ENCODE results near the gene TRAPPC1. TPM values are rescaled to one million over a fixed set of nuclear protein-coding genes. Genes with fewer than 3 reads are reported as not detected.

TRAPPC1 gene
- total and polyA plus RNA-seq, 2 of the 4 experiments (the other 2 are of a cell fraction), result 50.4 to 303 TPM

Small RNA genes lying within 50 kb of the gene (microRNA-seq; reads per million reads assigned to microRNA genes)
- not detected for gene SCARNA21 (ENCODE audit: insufficient read depth, insufficient read length)

Small RNA genes lying within 50 kb of the gene (small RNA-seq; reads per million reads assigned to genes)
- 0 to 3.8 (median 1.3) reads per million in 5 experiments for gene SCARNA21

Other genes with a start within 250 kb of the TRAPPC1 start
- 26.4 and 31.2 TPM in 2 replicates for gene TP53, start 244.5 kb downstream of the TRAPPC1 start, total RNA-seq (2012; rRNA removed)
- gene TP53, start 244.5 kb downstream of the TRAPPC1 start, polyA plus RNA-seq (2012; rRNA removed), result 41.6 and 48.5 TPM in 2 replicates
- 5.0 and 6.6 TPM in 2 replicates for gene WRAP53, start 243.5 kb downstream of the TRAPPC1 start, total RNA-seq (2012; rRNA removed)
- gene WRAP53, start 243.5 kb downstream of the TRAPPC1 start, polyA plus RNA-seq (2012; rRNA removed), result 9.4 and 9.5 TPM in 2 replicates
- gene EFNB3, start 226.7 kb downstream of the TRAPPC1 start, total RNA-seq (2012; rRNA removed), result 0.54 and 0.56 TPM in 2 replicates
- gene EFNB3, start 226.7 kb downstream of the TRAPPC1 start, polyA plus RNA-seq (2012; rRNA removed), result 2.0 TPM in 2 replicates
- gene DNAH2, start 214.2 kb downstream of the TRAPPC1 start, total RNA-seq (2012; rRNA removed), result under 0.01 TPM in 2 replicates
- gene DNAH2, start 214.2 kb downstream of the TRAPPC1 start, polyA plus RNA-seq (2012; rRNA removed), result 0.01 and 0.02 TPM in 2 replicates
- gene KDM6B, start 97.7 kb downstream of the TRAPPC1 start, total RNA-seq (2012; rRNA removed), result 0.72 and 1.1 TPM in 2 replicates
- gene KDM6B, start 97.7 kb downstream of the TRAPPC1 start, polyA plus RNA-seq (2012; rRNA removed), result 3.5 and 4.5 TPM in 2 replicates
- gene TMEM88, start 76.9 kb downstream of the TRAPPC1 start, total RNA-seq (2012; rRNA removed), result not detected in 2 replicates
- 1.9 and 2.1 TPM in 2 replicates for gene TMEM88, start 76.9 kb downstream of the TRAPPC1 start, polyA plus RNA-seq (2012; rRNA removed)
- 40.7 and 62.2 TPM in 2 replicates for gene NAA38, start 74.4 kb downstream of the TRAPPC1 start, total RNA-seq (2012; rRNA removed)
- 76.8 and 122 TPM in 2 replicates for gene NAA38, start 74.4 kb downstream of the TRAPPC1 start, polyA plus RNA-seq (2012; rRNA removed)
- gene CYB5D1, start 73.9 kb downstream of the TRAPPC1 start, total RNA-seq (2012; rRNA removed), result 10.8 and 11.1 TPM in 2 replicates
- 7.0 and 8.8 TPM in 2 replicates for gene CYB5D1, start 73.9 kb downstream of the TRAPPC1 start, polyA plus RNA-seq (2012; rRNA removed)
- 67.2 and 78.1 TPM in 2 replicates for gene CHD3, start 43.2 kb downstream of the TRAPPC1 start, total RNA-seq (2012; rRNA removed)
- gene CHD3, start 43.2 kb downstream of the TRAPPC1 start, polyA plus RNA-seq (2012; rRNA removed), result 55.1 and 65.4 TPM in 2 replicates
- 1.3 and 1.4 TPM in 2 replicates for gene RNF227, start 15.7 kb downstream of the TRAPPC1 start, total RNA-seq (2012; rRNA removed)
- gene RNF227, start 15.7 kb downstream of the TRAPPC1 start, polyA plus RNA-seq (2012; rRNA removed), result 2.7 and 3.1 TPM in 2 replicates
- 0.36 and 0.56 TPM in 2 replicates for gene KCNAB3, start 2.1 kb downstream of the TRAPPC1 start, total RNA-seq (2012; rRNA removed)
- gene KCNAB3, start 2.1 kb downstream of the TRAPPC1 start, polyA plus RNA-seq (2012; rRNA removed), result 4.2 and 4.9 TPM in 2 replicates
- gene CNTROB, start 260 bp upstream of the TRAPPC1 start, total RNA-seq (2012; rRNA removed), result 12.5 and 12.7 TPM in 2 replicates
- 26.3 and 26.4 TPM in 2 replicates for gene CNTROB, start 260 bp upstream of the TRAPPC1 start, polyA plus RNA-seq (2012; rRNA removed)
- not detected in 2 replicates for gene GUCY2D, start 70.7 kb upstream of the TRAPPC1 start, total RNA-seq (2012; rRNA removed)
- gene GUCY2D, start 70.7 kb upstream of the TRAPPC1 start, polyA plus RNA-seq (2012; rRNA removed), result 0.03 TPM in 1 of 2 replicates, not detected in the other
- gene ALOX15B, start 107.1 kb upstream of the TRAPPC1 start, total RNA-seq (2012; rRNA removed), result not detected in 2 replicates
- not detected in 2 replicates for gene ALOX15B, start 107.1 kb upstream of the TRAPPC1 start, polyA plus RNA-seq (2012; rRNA removed)
- gene ALOX12B, start 155.8 kb upstream of the TRAPPC1 start, total RNA-seq (2012; rRNA removed), result not detected in 2 replicates
- gene ALOX12B, start 155.8 kb upstream of the TRAPPC1 start, polyA plus RNA-seq (2012; rRNA removed), result not detected in 2 replicates
- under 0.01 TPM in 2 replicates for gene ALOXE3, start 186.6 kb upstream of the TRAPPC1 start, total RNA-seq (2012; rRNA removed)
- gene ALOXE3, start 186.6 kb upstream of the TRAPPC1 start, polyA plus RNA-seq (2012; rRNA removed), result 0.19 and 0.26 TPM in 2 replicates
- gene HES7, start 192.2 kb upstream of the TRAPPC1 start, total RNA-seq (2012; rRNA removed), result not detected in 2 replicates
- 0.43 and 0.56 TPM in 2 replicates for gene HES7, start 192.2 kb upstream of the TRAPPC1 start, polyA plus RNA-seq (2012; rRNA removed)
- gene PER1, start 220.5 kb upstream of the TRAPPC1 start, total RNA-seq (2012; rRNA removed), result 1.7 and 3.4 TPM in 2 replicates
- 10.5 and 11.5 TPM in 2 replicates for gene PER1, start 220.5 kb upstream of the TRAPPC1 start, polyA plus RNA-seq (2012; rRNA removed)
- 2.2 and 2.3 TPM in 2 replicates for gene VAMP2, start 231.0 kb upstream of the TRAPPC1 start, total RNA-seq (2012; rRNA removed)
- gene VAMP2, start 231.0 kb upstream of the TRAPPC1 start, polyA plus RNA-seq (2012; rRNA removed), result 27.3 and 33.3 TPM in 2 replicates
- 14.3 and 60.3 TPM in 2 replicates for gene TMEM107, start 244.4 kb upstream of the TRAPPC1 start, total RNA-seq (2012; rRNA removed)
- gene TMEM107, start 244.4 kb upstream of the TRAPPC1 start, polyA plus RNA-seq (2012; rRNA removed), result 12.9 and 13.4 TPM in 2 replicates

Measured in IMR-90 (cell line).